HG03558 (cell line): Measurements from ENCODE around the gene OBI1.

ENCODE experiments used
- ATAC-seq: cut with Tn5 transposase; IDR thresholded peaks from one replicate; pipeline ENCODE4 v1.9.1; 2021; ENCODE audit warnings: moderate number of reproducible peaks; ENCODE audit not compliant: unreplicated experiment; ENCODE audit errors: extremely low read depth

The OBI1 gene

DNA sequence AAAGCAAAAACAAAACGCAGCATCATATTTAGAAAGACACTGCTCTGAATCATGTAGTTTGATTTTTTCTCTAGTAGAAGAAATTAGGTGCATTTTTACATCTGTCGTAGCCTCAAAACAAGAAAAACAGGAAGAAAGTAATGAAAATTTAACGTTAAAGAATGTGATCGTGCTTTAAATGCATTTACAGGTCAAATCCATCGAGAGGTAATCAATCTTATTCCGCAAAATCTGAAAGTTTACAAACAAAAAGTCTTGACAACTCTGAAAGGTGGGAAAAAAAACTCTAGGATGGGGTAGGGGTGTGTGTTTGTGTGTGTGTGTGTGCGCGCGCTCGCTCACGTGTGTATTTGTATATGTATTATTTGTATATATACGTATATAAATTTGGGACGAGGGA lies 65.8 kb downstream of the OBI1 start:
- no peak for ATAC-seq

DNA sequence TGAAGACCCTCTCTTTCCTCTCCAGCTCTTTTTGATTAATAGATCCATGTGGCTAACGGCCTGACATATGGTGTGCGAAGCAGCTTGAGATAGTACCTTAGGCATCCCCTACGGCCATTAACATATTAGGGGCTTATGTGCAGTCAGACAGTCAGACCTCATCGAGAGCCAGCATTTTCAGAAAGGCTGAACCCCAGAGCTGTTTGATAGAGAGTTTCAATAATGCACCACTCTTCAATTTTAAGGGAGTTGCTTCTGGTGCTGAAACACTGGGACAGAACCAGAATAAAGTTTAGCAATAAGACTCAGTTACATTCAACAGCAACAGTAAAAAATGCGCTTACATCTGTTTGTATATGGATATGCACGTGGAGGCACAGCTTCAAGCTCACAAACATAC lies 66.4 kb downstream of the OBI1 start:
- no peak for ATAC-seq

DNA sequence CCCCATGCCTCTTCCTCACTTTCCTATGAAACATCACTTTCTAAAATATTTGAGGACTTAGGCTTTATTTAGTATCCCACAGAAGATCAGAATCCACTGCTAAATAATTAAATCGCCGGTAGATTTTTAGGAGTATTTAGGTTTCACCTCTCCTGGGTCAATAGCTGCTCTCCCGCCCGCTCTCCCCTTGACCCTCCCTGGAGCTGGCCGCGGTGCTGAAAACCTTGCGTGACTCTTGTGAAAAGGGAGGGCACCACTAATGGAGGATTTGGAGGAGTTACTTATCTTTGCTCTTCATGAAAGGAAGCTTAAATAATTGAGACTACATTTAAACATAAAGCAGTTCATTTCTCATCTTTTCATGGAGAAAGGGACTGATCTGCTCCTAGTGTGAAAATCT lies 69.7 kb downstream of the OBI1 start:
- ATAC-seq = no peak

DNA sequence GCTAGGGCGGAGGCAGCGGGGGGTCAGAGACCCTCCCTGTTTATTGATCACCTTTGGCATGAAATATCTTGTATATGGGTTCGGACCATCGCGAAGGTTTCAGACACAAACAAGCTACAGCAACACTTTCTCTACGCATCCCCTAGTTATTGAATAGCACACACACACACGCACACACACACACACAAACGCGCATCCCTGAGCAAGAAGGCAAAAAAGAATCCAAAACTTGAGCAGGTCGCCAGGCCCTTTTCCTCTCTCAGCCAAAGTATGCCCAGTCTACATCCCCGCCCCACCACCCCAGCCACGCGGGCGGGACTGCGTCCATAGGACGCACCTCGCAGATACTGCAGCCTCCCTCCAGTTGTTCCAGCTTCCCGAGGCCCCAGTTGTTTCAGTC lies 71.6 kb downstream of the OBI1 start:
- ATAC-seq = no peak

DNA sequence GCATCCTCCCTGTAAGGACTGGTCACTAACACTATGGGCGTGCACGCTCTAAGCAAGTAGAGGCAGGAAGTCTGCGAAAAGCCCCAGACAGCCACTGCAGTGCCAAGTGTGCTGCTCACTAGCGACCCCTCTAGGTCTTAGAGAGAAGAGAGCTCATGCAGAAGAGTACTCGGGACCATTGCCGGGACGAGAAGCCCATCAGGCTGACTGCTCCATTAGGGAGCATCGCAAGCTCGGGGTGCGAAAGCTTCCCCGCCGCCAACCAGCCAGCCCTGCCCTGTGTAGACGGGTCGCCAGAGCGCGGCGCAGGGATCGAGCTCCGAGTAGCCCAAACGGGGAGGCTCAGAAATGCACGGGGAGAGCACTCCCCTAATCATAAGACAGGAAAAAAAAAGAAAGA lies 72.2 kb downstream of the OBI1 start:
- ATAC-seq = no peak

DNA sequence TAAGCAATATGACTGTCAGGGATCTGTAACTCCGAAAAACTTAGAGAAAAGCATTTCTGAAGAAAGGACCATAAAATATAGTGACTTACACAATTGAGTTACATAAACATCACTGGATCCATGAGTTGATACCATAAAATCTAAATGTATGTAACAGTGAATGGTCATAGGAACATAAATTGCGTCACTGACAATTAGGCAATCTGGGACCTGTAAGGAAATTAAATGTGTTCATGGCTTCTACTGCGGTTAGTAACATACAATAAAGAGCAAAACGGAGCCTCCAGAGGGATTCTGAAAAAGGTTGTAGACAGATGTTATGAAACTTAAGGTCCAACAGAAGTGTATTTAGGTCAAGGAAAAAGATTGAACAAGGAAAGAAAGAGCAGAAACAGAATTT lies 82.7 kb downstream of the OBI1 start:
- ATAC-seq = no peak

DNA sequence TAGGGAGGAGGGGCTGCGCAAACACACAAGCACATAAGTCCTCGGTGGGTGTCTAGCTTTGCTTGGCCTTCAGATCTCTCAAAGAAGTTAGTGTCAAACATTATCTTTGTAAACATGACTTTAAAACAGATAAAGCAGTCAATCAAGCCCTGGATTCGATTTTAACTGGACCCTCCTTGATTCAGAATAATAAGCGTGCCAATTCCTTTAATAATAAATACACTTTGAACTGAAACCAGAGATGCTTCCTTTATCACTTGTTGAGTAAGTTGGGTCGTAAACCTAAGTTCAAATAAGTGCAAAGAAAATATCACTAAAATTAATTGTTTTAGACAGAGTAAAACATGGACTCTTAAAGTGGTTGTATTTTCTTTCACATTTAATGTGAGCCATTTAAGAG lies 86.5 kb downstream of the OBI1 start:
- ATAC-seq = no peak

DNA sequence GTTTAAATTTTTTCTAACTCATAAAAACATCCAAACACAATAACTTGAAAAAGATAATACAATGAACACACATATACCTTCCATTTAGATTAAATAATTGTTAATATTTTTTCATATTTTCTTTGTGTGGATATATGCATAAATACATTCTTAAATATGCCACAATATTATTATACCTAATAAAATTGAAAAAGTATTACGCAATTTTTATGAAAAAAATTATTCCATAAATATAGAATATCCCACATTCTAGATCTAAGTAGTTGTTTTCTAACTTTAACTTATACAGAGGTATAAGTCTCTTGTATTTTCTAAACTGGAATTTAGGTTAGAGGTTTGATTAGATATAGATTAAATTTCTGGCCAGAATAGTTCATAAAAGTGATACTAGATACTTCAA lies 89.9 kb downstream of the OBI1 start:
- ATAC-seq = no peak

DNA sequence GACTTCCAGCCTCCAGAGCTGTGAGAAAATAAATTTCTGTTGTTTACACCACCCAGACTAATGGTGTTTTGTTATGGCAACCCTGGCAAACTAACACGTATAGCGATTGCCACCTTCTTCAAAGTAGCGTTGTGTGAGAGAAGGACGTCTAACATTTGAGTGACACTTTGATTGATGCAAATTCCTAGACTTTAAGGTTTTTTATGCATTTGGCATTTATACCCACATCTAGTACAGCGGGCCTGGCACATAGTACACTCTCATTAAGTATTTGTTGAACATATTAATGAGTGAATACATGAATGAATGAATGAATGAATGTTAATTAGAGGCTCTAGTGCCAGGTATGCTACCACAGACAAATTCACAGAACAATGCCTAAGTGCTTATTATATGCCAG lies 92.3 kb downstream of the OBI1 start:
- ATAC-seq = no peak
